ES-I3 (cell line): ENCODE data around the gene SLC35F3.

ENCODE experiments used
- H3K36me3 ChIP-seq: 2 replicates; pipeline ENCODE4 v1.6.1; 2013; ENCODE audit warnings: mild to moderate bottlenecking, low read length, control low read depth, moderate library complexity; ENCODE audit not compliant: insufficient read depth
- H3K4me1 ChIP-seq: 2 replicates; pipeline ENCODE4 v1.6.1; 2013; ENCODE audit warnings: mild to moderate bottlenecking, control low read depth, low read length; ENCODE audit not compliant: insufficient read depth
- H3K9ac ChIP-seq: 2 replicates; pipeline ENCODE4 v1.6.1; 2013; ENCODE audit warnings: low read depth, mild to moderate bottlenecking, low read length, moderate library complexity
- H3K9me3 ChIP-seq: 2 replicates; pipeline ENCODE4 v1.6.1; 2013; ENCODE audit warnings: mild to moderate bottlenecking, low read length, moderate library complexity; ENCODE audit not compliant: control insufficient read depth, insufficient read depth

Gene SLC35F3

GRCh38 chr1:234250747-234251146, 346.3 kb downstream of the SLC35F3 start:
- Histone ChIP-seq H3K9ac (no peak overlapping the region), H3K36me3 (no peaks in the 10 kb centered on the region), H3K9me3 (no peaks in the 10 kb centered on the region), H3K4me1 (peaks cover 6% of the 10 kb centered on the region; the same call in 1 of the 2 replicates)

- H3K36me3 ChIP-seq = no peaks in the 10 kb centered on the region
- peaks cover 6% of the 10 kb centered on the region; the same call in 1 of the 2 replicates for H3K4me1 ChIP-seq
- no peak overlapping the region for H3K9ac ChIP-seq
- H3K9me3 ChIP-seq = no peaks in the 10 kb centered on the region
Measured at GRCh38 chr1:234253732-234254131, 349.3 kb downstream of the SLC35F3 start.

GRCh38 chr1:234256359-234256758, 351.9 kb downstream of the SLC35F3 start:
- H3K9me3 ChIP-seq = no peaks in the 10 kb centered on the region
- peaks cover 4% of the 10 kb centered on the region; the same call in 1 of the 2 replicates for H3K4me1 ChIP-seq
- no peak overlapping the region for H3K9ac ChIP-seq
- no peaks in the 10 kb centered on the region for H3K36me3 ChIP-seq

GRCh38 chr1:234258071-234258470, 353.6 kb downstream of the SLC35F3 start:
- H3K9ac ChIP-seq = no peak overlapping the region
- H3K9me3 ChIP-seq = no peaks in the 10 kb centered on the region
- H3K36me3 ChIP-seq = no peaks in the 10 kb centered on the region
- H3K4me1 ChIP-seq = peaks cover 4% of the 10 kb centered on the region; the same call in 1 of the 2 replicates

- no peaks in the 10 kb centered on the region for H3K9me3 ChIP-seq
- no peaks in the 10 kb centered on the region for H3K36me3 ChIP-seq
- H3K4me1 ChIP-seq = peaks cover 4% of the 10 kb centered on the region; the same call in 1 of the 2 replicates
- H3K9ac ChIP-seq = no peak overlapping the region
Measured at GRCh38 chr1:234260578-234260977, 356.1 kb downstream of the SLC35F3 start.

- Histone ChIP-seq H3K9me3 (no peaks in the 10 kb centered on the region), H3K36me3 (no peaks in the 10 kb centered on the region), H3K9ac (no peak overlapping the region), H3K4me1 (peaks cover 4% of the 10 kb centered on the region; the same call in 1 of the 2 replicates)
Measured at GRCh38 chr1:234261545-234261944, 357.1 kb downstream of the SLC35F3 start.

GRCh38 chr1:234262007-234262753, 357.7 kb downstream of the SLC35F3 start:
- Histone ChIP-seq H3K9me3 (no peaks in the 10 kb centered on the region), H3K4me1 (peaks cover 4% of the 10 kb centered on the region; the same call in 1 of the 2 replicates), H3K9ac (no peak overlapping the region), H3K36me3 (no peaks in the 10 kb centered on the region)

- peaks cover 4% of the 10 kb centered on the region; the same call in 1 of the 2 replicates for H3K4me1 ChIP-seq
- no peaks in the 10 kb centered on the region for H3K9me3 ChIP-seq
- no peak overlapping the region for H3K9ac ChIP-seq
- H3K36me3 ChIP-seq = no peaks in the 10 kb centered on the region
Measured at GRCh38 chr1:234262754-234263105, 358.3 kb downstream of the SLC35F3 start.

- no peak overlapping the region for H3K9ac ChIP-seq
- peaks cover 4% of the 10 kb centered on the region; the same call in 1 of the 2 replicates for H3K4me1 ChIP-seq
- H3K9me3 ChIP-seq = no peaks in the 10 kb centered on the region
- no peaks in the 10 kb centered on the region for H3K36me3 ChIP-seq
Measured at GRCh38 chr1:234264832-234265231, 360.4 kb downstream of the SLC35F3 start.

GRCh38 chr1:234265321-234265720, 360.8 kb downstream of the SLC35F3 start:
- H3K9me3 ChIP-seq = no peaks in the 10 kb centered on the region
- H3K9ac ChIP-seq = no peak overlapping the region
- H3K4me1 ChIP-seq = peaks cover 4% of the 10 kb centered on the region; the same call in 1 of the 2 replicates
- no peaks in the 10 kb centered on the region for H3K36me3 ChIP-seq

- no peaks in the 10 kb centered on the region for H3K4me1 ChIP-seq
- no peak overlapping the region for H3K9ac ChIP-seq
- H3K36me3 ChIP-seq = no peaks in the 10 kb centered on the region
- H3K9me3 ChIP-seq = no peaks in the 10 kb centered on the region
Measured at GRCh38 chr1:234265861-234266260, 361.4 kb downstream of the SLC35F3 start.

GRCh38 chr1:234270093-234270492, 365.6 kb downstream of the SLC35F3 start:
- Histone ChIP-seq H3K9me3 (no peaks in the 10 kb centered on the region), H3K9ac (no peak overlapping the region), H3K36me3 (no peaks in the 10 kb centered on the region), H3K4me1 (no peaks in the 10 kb centered on the region)

GRCh38 chr1:234270581-234271242, 366.2 kb downstream of the SLC35F3 start:
- Histone ChIP-seq H3K4me1 (no peaks in the 10 kb centered on the region), H3K36me3 (no peaks in the 10 kb centered on the region), H3K9me3 (no peaks in the 10 kb centered on the region), H3K9ac (no peak overlapping the region)

- Histone ChIP-seq H3K9me3 (no peaks in the 10 kb centered on the region), H3K36me3 (no peaks in the 10 kb centered on the region), H3K9ac (no peak overlapping the region), H3K4me1 (no peaks in the 10 kb centered on the region)
Measured at GRCh38 chr1:234271243-234271606, 366.7 kb downstream of the SLC35F3 start.
